NCI-H2196 (cell line): Measurements from ENCODE around the gene ZCCHC2.

Experiments used
- DNase-seq: peaks from one replicate; lab custom pipeline; 2025; ENCODE audit not compliant: unreplicated experiment; lab: John Stamatoyannopoulos, UW

The ZCCHC2 gene

GRCh38 chr18:62537946-62538345 lies 15.1 kb downstream of the ZCCHC2 start:
- no peak for DNase-seq

- no peak for DNase-seq
Measured at GRCh38 chr18:62538881-62539280, 16.1 kb downstream of the ZCCHC2 start.

- no peak for DNase-seq
Measured at GRCh38 chr18:62539284-62540165, 16.7 kb downstream of the ZCCHC2 start.

GRCh38 chr18:62543021-62543420 lies 20.2 kb downstream of the ZCCHC2 start:
- DNase-seq: no peak

DNA sequence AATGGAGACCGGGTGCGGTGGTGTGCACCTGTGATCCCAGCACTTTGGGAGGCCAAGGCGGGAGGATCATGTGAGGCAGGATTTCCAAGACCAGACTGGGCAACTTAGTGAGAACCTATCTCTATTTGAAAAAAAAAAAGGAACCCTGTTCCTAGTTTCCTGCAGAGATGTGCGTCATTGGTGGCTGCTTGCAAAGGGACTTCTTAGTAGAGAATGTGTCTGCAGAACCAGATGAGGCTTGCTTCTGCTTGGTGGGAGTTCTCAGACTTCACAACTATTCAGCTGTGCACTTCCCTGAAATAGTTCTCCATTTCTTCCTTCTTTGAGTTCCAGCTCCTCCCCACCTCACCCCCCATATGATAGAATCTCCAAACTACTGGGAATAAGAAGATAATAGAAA lies 22.3 kb downstream of the ZCCHC2 start:
- DNase-seq: no peak

- DNase-seq: no peak
Measured at GRCh38 chr18:62549755-62550154, 26.9 kb downstream of the ZCCHC2 start.

- no peak for DNase-seq
Measured at GRCh38 chr18:62550746-62551145, 27.9 kb downstream of the ZCCHC2 start.

DNA sequence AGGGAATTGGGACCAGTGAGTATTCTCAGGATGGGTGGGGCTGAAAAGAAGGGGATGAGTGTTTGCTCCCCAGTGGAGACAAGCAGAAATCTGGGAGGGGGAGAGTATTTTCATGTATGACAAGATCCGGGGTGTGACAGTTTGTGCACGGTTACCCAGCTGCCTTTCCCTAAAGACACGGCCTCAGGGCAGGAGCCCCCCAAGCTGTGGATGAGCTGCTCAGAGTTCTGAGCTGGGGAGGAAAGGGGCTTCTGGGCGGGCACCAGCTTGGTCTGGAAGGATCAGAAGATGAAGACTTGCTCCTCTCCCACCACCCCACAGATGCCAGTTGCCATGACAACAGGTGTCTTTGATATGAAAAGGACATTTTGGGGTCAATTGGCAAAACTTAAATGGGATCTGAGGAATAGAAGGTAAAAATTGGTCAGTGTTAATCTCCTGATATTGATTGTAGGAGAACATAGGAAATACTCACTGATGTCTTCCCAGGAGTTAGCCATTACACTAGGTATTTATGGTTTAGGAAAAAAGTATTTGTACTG lies 29.2 kb downstream of the ZCCHC2 start:
- no peak for DNase-seq

DNA sequence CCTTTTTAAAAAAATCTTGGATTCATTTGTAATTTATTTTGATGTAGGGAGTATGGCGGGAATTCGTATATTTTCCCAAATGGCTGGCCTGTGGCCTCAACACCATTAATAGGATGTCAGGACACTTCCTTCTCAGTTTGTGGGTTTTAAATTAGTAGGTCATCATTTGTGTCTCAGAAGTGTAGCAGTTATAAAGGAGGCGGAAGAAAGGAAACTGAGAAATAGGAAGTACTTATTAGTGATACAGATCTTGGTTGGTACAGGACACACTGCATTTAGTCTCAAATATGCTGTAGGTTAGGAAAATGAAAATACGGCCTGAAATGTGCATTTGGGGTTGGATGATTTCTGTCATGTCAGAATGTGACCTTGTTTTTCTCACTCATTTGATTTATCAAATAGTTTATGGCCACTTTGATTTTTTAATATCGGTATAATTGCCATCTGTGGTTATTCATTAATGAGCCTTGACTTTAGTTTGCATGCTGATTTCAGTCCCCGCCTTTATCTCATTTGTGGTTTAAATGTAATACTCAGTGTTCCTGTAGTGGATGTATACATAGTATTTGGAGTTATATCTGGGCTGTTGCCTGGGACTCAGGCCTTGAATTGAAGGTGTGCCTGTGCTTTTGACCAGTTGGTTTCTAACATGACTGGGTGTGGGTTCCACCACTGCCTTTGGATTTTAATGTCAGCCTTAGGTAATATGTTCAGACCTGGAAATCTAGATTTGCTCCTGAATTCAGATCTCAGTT lies 31.4 kb downstream of the ZCCHC2 start:
- no peak for DNase-seq

- DNase-seq: no peak
Measured at GRCh38 chr18:62555135-62555534, 32.3 kb downstream of the ZCCHC2 start.

DNA sequence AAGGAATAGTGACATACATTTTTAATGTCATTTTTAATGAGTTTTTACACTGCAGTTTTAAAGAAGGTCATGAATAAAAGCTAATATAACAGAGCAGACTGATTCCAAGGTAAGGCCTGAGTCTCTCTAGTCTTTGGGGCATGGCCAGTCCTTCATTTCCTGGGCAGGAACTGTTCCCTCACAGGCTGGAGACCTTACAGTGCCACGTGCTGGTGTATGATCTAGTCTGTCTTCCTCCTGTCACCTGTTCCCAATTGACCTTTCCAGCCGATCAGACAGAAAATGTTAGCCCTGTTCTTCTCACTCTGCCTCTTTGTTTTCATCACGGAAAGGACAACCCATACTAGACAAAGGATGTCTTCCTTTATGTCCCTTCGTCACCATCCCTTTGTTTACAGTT lies 33.6 kb downstream of the ZCCHC2 start:
- no peak for DNase-seq

DNA sequence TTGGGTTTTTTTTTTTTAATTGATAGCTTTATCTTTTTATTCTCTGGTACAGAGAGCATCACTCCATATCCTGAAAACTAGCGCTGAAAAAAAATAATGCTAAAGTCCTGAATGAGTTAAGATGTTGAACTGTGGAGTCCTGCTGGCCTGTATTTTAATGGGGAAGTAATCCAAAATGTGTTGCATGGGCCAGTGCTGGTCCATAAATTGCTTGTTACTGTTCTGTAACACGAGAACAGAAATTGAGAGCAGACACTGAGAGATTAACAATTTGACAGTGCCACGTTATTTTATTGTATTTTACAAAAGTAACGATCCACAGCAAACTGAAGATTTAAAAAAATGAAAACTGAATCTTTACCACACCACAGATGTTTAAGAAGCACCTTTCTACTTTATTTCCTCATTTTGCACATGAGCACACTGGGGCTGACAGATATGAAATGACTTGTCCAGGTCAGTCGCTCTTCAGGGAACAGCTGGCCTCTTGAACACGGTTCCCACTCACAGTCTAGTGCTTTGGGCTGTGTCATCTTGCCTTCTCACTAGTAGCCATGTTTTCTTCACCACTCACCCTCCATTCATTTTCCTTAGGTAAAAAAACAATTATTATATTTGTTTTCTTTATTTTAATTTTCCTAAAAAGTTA lies 35.3 kb downstream of the ZCCHC2 start:
- no peak for DNase-seq

DNA sequence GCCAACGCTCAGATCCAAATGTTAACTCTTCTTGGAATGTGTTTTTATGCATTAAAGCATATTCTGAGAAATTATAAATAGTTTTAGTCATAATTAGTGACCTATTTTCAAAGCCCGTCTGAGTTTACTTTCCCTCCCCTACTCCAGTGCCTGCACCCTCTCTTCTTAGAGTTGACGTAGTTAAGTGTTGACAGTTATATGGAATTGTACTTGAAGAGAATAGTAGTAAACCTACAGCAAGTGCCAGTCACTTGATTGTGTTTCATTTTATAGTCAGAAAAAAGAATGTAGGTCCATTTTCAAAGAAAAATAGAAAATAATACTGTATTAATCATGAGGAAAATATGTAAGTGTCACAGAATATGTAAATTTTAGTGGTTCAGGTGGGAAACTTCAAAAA lies 41.2 kb downstream of the ZCCHC2 start:
- DNase-seq: no peak

- no peak for DNase-seq
Measured at GRCh38 chr18:62566199-62566598, 43.4 kb downstream of the ZCCHC2 start.

DNA sequence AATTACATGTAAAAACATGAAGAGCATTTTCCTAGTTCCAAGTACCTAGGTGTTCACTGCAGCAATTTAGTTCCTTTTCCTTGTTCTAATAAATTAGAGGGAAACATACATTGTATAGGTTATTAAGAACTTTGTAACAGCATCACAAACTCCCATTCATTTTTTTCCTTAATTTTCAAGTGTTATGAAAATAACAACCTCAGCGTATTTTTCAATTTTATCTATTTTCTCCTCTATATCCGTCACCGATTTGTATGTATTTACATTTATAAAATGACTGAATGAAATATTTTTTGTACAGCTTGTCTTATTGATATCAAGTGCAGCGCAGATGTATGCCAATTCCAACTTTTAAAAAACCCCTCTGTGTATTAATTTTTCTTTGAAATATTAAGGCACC lies 44.0 kb downstream of the ZCCHC2 start:
- no peak for DNase-seq

DNA sequence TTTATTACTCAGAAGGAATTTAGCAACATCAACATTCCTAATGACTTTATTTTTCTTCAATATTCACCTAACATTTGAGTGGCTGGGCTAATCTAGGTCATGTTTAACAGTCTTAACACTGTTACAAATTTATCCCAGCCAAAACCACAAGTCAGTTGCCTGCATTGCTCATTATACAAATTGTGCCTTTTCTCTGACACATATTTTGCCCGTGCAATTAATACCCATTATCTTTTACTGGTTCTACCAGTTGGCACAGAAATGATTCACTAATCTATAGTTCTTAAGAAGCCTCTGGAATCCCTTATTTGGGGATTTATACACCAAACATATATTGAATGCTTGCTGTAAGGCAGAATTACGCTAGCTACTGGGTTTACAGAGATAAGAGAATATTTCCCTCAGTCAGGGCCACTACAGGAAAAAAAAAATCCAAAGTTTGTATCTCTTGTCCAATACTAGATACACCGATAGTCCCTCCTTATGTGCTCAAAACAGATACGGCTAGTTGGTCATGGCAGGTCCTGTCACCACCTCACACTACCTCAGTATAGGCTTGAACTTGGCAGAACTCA lies 46.3 kb downstream of the ZCCHC2 start:
- DNase-seq: no peak

DNA sequence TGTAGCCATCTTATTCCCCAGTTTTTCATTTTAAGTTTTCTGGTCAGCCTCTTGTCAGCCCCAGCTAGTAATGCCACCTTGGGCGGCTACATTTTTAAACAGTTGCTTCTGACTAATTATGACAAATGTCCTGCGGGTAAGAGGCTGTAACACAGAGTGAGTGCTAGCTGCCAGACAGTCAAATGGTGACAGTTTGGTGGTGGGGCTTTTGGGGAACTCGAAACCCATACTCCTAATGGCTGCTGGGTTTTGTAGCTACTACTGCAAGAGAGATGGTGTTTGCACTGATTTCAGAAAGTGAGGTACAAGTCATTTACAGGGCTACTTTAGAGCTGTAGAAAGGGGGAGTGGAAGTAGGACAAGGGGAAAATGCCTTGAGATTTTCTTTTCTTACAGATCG lies 48.2 kb downstream of the ZCCHC2 start:
- DNase-seq: no peak

DNA sequence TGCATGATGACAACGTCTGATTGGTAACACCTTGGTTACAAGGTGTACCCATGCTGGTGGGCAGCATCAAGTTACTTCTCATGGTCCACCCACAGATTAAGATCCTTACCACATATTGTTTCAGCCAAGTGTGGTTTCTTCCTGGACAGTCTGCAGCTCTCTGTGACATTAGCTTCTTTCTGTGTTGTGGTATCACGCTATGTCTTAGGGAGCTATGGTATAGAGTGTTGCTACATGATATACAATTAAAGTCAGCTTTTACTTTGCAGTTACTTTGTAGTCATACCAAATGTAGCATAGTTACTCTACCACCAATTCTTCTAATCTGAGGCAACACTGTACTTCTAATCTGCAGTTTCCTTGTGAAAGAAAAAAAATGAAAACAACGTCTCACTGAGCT lies 48.8 kb downstream of the ZCCHC2 start:
- no peak for DNase-seq

DNA sequence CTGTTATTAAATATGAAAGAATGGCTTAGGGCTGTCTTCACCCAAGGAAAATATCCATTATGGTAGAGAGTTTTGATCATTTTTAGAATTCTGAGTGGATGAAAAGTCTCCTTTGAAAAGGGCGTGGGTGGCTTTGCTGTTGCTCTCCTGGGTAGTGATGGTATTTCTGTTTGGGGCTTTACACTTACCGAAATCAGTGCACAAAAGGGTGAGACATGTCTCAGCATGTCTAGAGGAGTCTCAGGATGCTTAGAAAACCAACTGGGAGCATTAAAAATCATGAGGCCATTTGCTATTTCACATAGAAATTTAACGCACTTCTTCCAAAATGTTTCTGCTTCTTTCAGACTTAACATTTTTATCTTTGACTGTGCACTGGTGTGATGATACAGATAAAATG lies 49.6 kb downstream of the ZCCHC2 start:
- DNase-seq: no peak

GRCh38 chr18:62574776-62575175 lies 52.0 kb downstream of the ZCCHC2 start:
- DNase-seq: no peak

- DNase-seq: no peak
Measured at GRCh38 chr18:62576271-62576670, 53.4 kb downstream of the ZCCHC2 start.
